GM21528 (cell line): Measurements from ENCODE around the gene SCARB1.
"Not testable (repeated sequence)": the region's sequence is repeated elsewhere in the genome, so short reads cannot be mapped to it uniquely, and the experiment has no call there.

Experiments
- ATAC-seq: cut with Tn5 transposase; IDR thresholded peaks from one replicate; pipeline ENCODE4 v1.9.1; 2021; ENCODE audit warnings: mild to moderate bottlenecking, moderate library complexity; ENCODE audit not compliant: unreplicated experiment, low FRiP score

The SCARB1 gene

DNA sequence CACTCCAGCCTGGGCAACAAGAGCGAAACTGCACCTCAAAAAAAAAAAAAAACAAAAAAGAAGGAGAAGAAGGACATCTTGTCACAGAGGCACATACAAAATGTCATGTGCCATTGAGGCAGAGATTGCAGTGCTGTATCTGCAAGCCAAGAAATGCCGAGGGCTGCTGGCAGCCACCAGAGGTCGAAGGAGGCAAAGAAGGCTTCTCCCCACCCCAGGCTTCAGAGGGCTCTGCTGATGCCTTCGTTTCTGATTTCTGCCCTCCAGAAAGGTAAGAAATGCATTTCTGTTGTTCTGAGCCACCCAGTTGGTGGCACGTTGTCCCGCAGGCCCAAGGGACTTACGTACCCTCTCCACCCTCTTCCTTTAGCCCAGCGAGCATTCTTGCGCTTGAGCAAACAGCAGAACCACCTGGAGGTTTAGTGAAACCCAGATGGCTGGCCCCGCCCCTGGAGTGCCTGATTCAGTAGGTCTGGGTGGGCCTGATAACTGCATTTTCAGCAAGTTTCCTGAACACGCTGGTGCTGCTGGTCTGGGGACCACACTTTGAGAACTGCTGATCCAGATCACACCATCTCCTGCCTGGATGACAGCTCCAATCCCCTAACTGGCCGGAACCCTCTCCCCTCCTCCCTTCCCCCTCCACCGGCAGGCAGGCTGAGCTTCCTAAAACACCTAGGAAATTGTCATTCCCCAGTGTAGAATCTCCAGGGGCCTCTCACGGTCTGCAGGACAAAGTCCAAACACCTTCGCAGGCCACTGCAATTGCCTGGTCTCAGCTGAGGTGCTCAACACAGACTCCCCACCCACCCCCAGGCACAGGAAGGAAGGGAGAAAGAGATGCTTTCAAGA, 21.1 kb upstream of the SCARB1 start:
- peak; percentile 83 for ATAC-seq

GRCh38 chr12:124883263-124884130, 19.8 kb upstream of the SCARB1 start:
- no peak for ATAC-seq

DNA sequence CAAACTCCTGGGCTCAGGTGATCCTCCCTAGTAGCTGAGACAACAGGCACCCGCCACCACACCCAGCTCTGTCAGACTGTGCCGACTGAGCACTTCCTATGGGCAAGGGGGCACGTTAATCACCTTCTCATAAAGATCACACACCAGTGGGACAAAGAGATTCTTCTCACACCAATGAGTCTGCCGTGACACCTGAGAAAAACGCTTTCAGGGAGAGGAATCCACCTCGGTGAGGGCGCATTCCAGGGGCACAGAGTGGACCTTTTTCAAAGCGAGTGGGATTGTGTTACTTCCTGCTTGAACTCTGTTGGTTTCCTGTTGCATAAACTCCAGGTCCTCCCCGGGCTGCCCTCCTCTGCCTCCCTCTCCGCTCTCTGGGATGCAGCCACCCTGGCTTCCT, 17.5 kb upstream of the SCARB1 start:
- ATAC-seq = no peak

DNA sequence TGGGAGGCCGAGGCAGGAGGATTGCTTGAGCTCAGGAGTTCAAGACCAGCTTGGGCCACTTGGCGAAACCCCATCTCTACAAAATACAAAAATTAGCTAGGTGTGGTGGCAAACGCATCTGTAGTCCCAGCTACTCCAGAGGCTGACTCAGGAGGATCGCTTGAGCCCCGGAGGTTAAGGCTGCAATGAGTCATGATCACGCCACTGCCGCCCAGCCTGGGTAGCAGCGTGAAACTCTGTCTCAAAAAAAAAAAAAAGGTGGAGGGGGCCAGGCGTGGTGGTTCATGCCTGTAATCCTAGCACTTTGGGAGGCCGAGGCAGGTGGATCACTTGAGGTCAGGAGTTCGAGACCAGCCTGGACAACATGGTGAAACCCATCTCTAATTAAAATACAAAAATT, 16.7 kb upstream of the SCARB1 start:
- ATAC-seq = not testable (repeated sequence)

GRCh38 chr12:124878795-124879516, 15.3 kb upstream of the SCARB1 start:
- ATAC-seq = no peak

- no peak for ATAC-seq
Observed at GRCh38 chr12:124877423-124877822, 13.8 kb upstream of the SCARB1 start.

GRCh38 chr12:124876171-124876570, 12.5 kb upstream of the SCARB1 start:
- no peak for ATAC-seq

DNA sequence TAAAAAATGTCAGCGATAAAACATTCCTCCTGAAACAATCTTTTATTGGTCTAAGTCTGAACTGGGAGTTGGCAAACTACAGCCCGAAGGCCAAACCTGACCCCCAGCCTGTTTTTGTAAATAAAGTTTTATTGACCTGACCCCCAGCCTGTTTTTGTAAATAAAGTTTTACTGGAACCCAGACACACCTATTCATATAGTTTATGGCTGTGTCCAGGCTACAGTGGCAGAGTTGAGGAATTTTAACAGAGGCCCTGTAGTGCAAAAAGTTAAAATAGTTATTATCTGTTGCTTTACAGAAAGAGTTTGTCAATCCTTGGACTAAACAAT, 12.1 kb upstream of the SCARB1 start:
- ATAC-seq = no peak

DNA sequence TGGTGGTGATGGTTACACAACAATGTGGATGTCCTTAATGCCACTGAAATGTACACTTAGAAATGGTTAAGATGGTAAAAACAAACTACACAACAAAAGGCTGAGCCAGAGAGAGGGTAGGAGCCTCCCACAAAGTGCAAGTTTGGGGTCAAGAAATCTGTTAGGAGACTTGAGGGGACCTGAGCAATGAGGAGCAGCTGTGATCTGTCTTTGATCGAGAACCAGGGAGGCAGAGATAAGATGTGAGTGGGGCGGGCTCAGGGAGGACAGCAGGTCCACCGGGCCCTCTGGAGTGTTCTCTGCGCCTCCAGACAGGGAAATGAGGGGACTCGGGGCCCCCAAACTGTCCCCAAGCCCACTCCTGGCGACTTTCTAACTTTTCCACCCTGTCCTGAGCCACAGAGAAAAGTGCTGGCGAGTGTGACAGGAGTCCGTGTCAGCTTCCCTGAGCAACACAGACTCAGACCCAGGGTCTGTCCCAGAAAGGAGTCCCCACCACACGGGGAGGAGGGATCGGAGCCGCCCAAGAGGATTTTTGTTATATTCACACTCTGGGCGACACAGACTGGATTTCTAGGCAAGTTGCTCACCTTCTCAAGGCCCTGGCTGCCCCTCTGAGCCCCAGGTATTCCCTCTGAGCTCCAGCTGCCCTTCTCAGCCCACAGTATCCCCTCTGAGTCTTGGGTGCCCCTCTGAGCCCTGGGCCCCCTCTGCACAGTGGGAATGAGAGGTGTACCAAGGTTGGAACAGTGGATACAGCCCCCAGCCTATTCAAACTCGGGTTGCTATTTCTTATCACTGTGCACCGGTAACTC, 11.5 kb upstream of the SCARB1 start:
- no peak for ATAC-seq

GRCh38 chr12:124874188-124874587, 10.5 kb upstream of the SCARB1 start:
- ATAC-seq = no peak

DNA sequence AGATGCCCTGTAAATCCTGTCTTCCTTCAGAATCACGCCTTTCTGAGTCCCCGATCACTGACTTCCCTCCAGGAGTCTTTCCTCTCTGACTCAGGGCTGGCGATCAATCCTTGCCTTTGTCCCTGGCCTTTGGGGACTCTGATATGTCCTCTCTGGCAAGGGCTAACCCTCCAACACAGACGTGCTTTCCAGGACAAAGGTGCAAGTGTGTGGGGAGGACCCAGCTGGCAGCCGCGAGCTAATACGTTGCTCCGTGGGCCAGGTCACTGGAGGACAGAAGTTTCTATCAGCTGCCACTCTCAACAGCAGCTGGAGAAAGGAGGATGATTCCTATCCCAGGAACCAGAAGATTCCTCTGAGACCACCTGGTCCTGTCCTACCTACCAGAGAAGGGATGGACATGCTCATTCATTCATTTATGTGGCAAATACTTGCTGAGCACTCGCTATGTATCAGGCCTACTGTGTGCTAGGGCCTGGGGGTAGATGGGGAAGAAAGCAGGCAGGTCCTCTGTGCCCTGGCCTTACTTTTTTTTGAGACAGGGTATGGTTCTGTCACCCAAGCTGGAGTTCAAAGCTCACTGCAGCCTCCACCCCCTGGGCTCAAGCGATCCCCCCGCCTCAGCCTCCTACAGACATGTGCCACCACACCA, 8.5 kb upstream of the SCARB1 start:
- ATAC-seq = no peak

- no peak for ATAC-seq
Observed at GRCh38 chr12:124871297-124871696, 7.6 kb upstream of the SCARB1 start.

DNA sequence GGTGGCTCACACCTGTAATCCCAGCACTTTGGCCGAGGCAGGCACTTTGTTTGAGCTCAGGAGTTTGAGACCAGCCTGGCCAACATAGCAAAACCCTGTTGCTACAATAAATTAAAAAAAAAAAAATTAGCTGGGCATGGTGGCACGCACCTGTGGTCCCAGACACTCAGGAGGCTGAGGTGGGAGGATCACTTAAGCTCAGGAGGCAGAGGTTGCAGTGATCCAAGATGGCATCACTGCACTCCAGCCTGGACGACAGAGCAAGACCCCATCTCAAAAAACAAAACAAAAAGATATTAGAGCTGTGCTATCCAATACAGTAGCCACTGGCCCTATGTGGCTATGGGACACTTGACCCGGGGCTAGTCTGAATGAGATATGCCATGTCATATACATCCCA, 6.9 kb upstream of the SCARB1 start:
- ATAC-seq = no peak

- no peak for ATAC-seq
Observed at GRCh38 chr12:124869059-124869665, 5.5 kb upstream of the SCARB1 start.

DNA sequence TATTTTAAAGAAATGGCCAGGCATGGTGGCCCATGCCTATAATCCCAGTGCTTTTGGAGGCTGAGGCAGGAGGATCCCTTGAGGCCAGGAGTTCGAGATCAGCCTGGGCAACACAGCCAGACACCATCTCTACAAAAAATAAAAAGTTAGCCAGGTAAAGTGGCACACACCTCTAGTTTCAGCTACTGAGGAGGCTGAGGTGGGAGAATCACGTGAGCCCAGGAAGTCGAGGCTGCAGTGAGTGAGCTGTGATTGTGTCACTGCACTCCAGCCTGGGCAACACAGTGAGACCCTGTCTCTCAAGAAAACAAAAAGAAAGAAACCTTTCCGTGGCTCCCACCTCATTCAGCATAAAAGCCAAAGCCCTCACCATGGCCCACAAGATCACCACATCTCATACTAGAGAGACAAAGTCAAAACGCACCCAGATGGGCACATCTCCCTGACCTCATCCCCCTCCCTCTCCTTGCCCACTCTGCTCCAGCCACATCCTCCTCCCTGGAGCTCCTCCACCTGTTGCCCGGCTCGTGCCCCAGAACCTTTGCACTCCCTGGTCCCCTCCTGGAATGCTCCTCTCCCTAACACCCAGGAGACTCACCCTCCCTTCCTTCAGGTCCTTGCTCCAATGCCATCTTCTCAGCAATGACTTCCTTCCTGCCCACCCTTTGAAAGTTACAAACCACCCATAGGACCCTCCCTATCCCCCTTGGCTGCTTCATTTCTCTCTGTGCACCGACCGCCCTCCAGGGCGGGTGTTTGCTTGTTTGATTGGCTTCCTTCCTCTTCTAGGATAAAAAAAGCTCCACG, 4.8 kb upstream of the SCARB1 start:
- ATAC-seq = no peak

- ATAC-seq = no peak
Observed at GRCh38 chr12:124867401-124867930, 3.8 kb upstream of the SCARB1 start.

DNA sequence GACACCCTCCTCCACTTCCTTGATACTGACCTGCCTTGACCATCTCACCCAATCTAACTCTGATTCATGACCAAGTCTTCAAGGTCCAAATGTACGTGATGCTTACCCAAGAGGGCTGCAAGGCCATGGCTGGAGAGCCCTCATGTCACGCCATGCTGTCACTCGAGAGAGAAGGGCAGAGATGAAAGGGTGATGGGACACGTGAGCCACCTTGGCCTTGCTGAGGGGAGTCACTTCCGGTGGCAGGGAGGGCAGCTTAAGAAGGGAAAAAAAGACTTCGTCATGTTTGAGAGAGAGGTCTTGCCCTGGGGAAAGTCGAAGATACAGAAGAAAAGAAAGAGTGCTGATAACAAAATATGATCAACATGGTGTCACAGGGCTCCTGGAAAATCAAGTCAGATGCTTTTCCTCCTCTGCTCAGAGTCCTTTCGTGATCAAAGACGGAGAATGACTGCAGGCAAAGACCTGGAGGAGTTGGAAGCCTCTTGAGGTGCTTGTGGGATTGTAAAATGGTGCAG, 3.3 kb upstream of the SCARB1 start:
- ATAC-seq = no peak
